Left kidney (tissue), 2 donors: Measurements from ENCODE around the gene ECT2L. TPM values are rescaled to one million over a fixed set of nuclear protein-coding genes. Genes with fewer than 3 reads are reported as not detected.

ENCODE experiments used
- DNase-seq: peaks from one replicate; pipeline ENCODE4 v3.0.0-alpha.2; 2013
- polyA plus RNA-seq: library from polyadenylated mRNA; unstranded; fragments of 120-200 nt; gene quantifications from one replicate; pipeline ENCODE4 v1.2.1, GENCODE V29; 2013; ENCODE audit not compliant: insufficient read length

The ECT2L gene
- polyA plus RNA-seq, 1 donor: 0.55 TPM

DNA sequence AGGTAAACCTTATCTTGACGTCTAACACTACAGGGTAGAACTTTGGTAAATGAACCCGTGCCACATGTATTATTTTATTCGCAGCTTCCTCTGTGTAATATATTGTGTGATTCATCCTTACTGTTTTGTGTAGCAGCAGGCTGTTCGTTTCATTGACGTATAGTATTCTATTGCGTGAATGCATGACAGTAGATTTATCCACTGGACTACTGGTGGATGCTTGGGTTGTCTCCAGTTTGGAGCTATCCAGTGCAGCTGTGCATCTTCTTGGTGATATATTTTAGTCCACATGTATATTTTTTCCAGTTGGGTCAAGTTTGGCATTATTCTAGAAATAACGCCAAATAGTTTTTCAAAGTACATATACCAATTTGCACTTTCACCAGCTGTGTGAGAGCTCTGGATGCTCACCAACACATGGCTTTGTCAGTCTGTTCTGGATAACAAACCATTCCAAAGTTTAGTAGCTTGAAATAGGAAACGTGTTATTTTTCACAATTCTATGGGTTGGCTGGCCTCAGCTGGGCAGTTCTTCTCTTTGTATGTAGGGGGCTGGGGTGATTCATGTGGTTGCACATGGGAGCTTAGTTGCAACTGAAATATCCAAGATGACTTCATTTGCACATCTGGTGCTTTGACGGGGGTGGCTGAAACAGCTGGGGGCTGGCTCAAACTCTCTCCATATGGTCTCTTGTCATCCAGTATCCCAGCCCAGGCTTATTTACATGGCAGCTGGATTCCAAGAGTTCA lies 9.3 kb downstream of the ECT2L start:
- DNase-seq: no peak

GRCh38 chr6:138806889-138807288 lies 11.0 kb downstream of the ECT2L start:
- DNase-seq: no peak

DNA sequence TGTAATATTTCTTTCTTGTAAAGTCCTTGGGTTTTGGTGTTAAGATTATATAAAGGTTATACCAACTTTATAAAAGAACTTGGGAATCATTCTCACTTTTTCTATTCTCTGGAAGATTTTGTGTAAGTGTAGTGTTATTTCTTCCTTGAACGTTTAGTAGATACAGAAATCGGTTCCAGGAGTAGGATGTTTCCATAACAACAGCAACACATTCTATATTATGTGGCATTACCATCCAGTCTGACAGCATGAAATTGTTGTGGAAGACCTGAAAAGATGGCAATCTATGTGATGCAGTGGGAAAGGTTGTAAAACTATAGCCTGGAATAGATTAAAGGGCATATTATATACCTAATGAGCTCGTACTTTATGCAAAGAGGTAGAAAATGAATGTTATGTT lies 13.8 kb downstream of the ECT2L start:
- DNase-seq: no peak

DNA sequence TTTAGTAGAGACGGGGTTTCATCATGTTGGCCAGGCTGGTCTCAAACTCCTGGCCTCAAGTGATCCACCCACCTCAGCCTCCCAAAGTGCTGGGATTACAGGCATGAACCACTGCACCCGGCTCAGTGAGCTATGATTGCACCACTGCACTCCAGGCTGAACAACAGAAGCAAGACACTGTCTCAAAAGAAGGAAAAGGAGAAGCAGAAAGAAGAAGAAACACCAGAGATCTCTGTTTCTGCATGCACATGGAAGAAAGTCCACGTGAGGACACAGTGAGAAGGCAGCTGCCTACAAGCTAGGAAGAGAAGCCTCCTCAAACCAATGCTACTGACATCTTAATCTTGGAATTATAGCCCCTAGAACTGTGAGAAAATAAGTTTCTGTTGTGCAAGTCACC lies 16.0 kb downstream of the ECT2L start:
- DNase-seq: no peak

DNA sequence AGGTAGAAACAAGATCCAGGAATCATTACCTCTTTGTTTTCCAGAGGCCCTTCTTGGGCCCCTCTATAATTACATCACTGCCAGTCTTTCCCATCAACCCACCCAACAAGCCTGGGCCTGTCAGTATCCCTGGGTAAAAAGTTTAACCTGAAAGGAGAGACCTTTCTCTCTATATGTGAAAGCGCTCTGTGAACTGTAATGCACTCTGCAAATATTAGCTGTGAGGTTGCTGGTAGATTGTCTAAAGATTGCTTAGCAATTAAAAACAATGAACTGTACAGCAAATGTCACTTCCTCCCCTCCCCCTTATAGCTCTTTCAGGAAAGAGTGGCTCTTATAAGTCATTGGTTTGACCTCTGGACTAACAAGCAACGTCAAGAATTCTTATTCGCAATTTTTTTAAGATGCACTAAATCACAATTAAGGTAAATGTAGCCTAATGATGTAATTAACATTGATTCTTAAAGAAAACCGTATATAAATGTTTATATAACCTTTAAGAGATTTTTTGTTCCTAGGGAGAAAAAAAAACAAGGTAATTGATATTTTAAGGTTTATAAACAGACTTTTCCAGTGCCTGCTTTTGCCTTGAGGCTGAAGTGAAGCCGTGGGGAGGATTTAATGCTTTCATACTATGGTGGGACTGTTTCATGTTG lies 18.4 kb downstream of the ECT2L start:
- DNase-seq: no peak

DNA sequence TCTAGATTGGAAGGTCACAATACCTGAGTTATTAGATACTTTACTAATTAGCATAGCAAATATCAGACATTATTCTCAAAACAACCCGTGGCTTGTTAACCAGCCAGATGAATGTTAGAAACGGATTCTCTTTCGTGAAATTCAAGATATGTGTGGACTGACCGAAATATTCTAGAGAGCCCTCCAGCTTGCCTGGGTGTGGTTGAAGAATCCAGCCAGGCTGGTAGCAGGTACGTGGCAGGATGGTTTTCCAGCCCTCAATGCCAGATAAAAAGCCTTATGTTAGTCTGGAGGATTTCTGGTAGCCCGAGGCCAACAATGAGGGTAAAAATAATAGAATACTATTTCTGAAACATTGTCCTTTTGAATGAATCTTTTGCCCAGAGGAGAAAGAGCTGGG lies 19.3 kb downstream of the ECT2L start:
- no peak for DNase-seq

- peak; percentile 55 for DNase-seq
Measured at GRCh38 chr6:138815797-138816528, 20.1 kb downstream of the ECT2L start.

DNA sequence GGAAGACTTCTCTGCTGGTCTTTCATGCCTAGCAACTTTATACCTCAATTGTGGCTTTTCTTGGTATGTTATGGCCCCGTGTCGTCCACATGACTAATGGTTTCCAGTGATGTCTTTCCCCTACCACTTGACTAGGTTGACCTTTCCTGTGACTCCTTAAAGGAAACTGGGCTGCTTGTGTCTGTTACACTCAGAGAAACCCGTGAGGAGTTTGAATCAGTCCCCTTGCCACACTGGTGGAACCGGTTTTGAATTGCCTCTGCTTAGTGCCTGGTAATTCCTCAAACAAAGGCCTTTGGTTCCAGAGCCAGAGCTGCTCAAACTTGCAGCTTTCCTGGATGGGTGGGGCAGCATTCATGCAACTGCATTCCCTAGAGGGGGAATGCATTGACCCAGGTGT lies 21.9 kb downstream of the ECT2L start:
- DNase-seq: peak; percentile 78

- no peak for DNase-seq
Measured at GRCh38 chr6:138818496-138819194, 22.8 kb downstream of the ECT2L start.

DNA sequence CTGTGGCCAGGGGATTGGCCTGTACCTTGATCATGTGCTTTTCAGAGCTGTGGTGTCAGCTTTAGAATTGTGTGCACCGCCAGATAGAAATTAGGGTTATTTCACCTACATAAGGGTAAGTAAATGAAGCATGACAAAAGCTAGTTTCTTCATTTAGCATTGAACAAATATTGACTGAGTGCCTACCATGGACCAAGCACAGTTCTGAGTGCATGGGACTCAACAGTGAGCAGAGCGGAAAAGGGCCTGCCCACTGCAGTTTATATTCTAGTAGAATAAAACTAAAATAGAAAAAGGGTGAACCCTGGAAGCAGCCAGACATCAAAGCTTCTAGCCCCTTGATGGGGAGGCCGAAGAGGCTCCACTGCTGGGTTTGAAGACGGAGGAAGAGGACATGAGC lies 25.6 kb downstream of the ECT2L start:
- no peak for DNase-seq

GRCh38 chr6:138824482-138825144 lies 28.7 kb downstream of the ECT2L start:
- no peak for DNase-seq

GRCh38 chr6:138830248-138830647 lies 34.4 kb downstream of the ECT2L start:
- no peak for DNase-seq

GRCh38 chr6:138832182-138832581 lies 36.3 kb downstream of the ECT2L start:
- DNase-seq: no peak

DNA sequence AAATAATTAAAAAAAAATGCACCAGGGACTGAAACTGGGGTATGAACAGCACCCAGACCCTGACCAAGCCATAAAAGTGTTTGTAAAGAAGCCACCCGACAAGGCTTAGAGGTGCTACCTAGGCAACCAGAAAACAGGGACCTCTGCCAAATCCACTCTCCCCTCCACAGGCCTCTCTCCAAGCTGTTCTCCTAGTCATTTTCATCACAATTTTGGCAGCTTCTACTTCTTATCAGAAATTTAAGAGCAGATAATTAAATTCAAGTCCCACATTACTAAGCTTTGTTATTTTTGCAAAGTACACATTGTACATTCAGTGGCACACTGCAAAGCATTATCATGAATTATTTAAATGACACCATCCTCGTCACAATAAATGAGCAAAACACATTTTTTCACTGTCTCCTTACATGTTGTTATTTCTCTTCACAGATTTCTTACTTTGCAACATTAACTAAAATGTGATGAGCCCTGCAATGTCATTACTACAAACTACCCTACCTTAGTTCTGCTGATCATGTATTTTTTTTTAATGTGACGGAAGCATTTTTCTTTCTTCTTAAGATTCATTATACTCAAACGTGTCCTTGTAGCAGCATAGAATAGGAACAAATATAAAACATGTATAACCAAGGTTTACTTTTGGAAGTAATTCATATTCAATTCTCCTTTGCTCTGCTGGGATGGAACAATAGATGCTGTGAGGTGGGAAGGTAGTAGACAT lies 38.1 kb downstream of the ECT2L start:
- peak; percentile 46 for DNase-seq

DNA sequence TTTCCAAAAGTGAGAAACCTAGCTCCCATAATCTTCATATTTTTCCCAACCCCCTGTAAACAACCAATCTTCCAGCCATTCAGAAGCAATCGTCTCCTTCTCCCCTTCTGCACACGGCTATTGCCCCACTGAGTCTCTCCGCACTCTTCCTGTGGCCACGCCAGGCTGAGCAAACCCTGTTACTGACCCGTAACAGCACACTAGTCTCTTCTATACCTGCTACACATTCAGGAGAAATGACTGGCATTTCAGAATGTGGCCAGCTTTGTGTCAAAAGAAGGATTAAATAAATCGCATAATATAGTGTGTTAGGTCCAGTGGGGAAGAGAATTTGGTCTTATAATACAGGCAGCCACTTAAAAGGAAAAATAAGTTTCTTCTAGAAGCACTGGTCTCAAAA lies 41.4 kb downstream of the ECT2L start:
- DNase-seq: no peak

GRCh38 chr6:138844192-138844591 lies 48.3 kb downstream of the ECT2L start:
- DNase-seq: no peak

- no peak for DNase-seq
Measured at GRCh38 chr6:138847884-138848283, 52.0 kb downstream of the ECT2L start.

GRCh38 chr6:138848461-138848860 lies 52.6 kb downstream of the ECT2L start:
- no peak for DNase-seq

DNA sequence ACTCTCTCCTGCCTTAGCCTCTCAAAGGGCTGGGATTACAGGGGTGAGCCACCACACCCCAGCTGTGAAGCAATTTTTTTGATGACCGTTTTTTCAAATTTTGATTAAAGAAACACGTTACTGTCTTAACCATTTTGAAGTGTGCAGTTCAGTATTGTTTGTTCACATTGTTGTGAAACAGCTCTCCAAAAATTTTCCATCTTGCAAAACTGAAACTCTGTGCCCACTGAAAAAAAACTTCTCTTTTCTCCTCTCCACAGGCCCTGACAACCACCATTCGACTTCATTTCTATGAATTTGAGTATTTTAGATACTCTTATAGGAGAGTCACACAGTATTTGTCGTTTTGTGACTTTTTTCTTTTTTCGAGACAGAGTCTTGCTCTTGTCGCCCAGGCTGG lies 53.9 kb downstream of the ECT2L start:
- no peak for DNase-seq

DNA sequence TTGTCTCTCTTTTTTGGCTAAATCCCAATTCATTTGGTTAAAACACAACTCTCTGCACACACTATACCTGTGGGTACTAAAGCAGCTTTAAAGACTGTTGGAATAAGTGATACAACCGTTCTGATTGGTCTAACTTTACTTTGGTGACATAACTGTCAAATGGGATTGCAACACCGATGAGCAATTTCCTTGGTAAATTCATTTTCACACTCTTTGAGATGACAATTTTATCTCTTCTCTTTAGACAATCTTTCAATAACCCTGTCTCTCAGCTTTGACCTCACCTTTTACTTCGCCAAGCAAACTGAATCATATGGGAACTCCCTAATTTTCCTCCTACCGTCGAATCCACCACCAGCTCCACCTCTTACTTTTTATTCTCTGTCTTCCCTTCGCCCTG lies 60.8 kb downstream of the ECT2L start:
- no peak for DNase-seq

GRCh38 chr6:138857775-138858174 lies 61.9 kb downstream of the ECT2L start:
- DNase-seq: no peak
